WTC11 (cell line): ENCODE measurements around the gene ZFAND5. TPM values are rescaled to one million over a fixed set of nuclear protein-coding genes. Genes with fewer than 3 reads are reported as not detected.

Experiments used
- ATAC-seq: fragments of 200-7000 bp; cut with Tn5 transposase; 2 replicates; pipeline ENCODE4 v1.10.0; 2021; ENCODE audit warnings: mild to moderate bottlenecking, moderate library complexity
- CTCF ChIA-PET: fragments of 300-600 bp; sonication (Branson Sonifier 250); formaldehyde crosslinking; loops from one replicate; lab custom pipeline; 2021; ENCODE audit warnings: antibody characterized with exemption; lab: Charles Lee
- POLR2A ChIA-PET: fragments of 350-600 bp; sonication (Branson Sonifier 250); formaldehyde crosslinking; loops from one replicate; lab custom pipeline; 2021; ENCODE audit warnings: antibody characterized with exemption; lab: Charles Lee
- DNase-seq: peaks from one replicate; pipeline ENCODE4 v3.0.0; 2021; ENCODE audit warnings: low spot score
- H3K27ac Mint-ChIP-seq: 2 replicates; pipeline ENCODE4 v1.8.0; 2021; ENCODE audit warnings: mixed read lengths
- H3K27me3 Mint-ChIP-seq: 2 replicates; pipeline ENCODE4 v1.8.0; 2021; ENCODE audit warnings: low read depth, mild to moderate bottlenecking, moderate library complexity, mixed read lengths
- H3K36me3 Mint-ChIP-seq: 2 replicates; pipeline ENCODE4 v1.8.0; 2021; ENCODE audit warnings: mixed read lengths
- H3K4me1 Mint-ChIP-seq: 2 replicates; pipeline ENCODE4 v1.8.0; 2022; ENCODE audit warnings: mixed read lengths
- H3K4me3 Mint-ChIP-seq: 2 replicates; pipeline ENCODE4 v1.8.0; 2021; ENCODE audit warnings: mild to moderate bottlenecking, moderate library complexity, mixed read lengths
- H3K9me3 Mint-ChIP-seq: 2 replicates; pipeline ENCODE4 v1.8.0; 2021; ENCODE audit warnings: mixed read lengths
- HMGA2 ChIP-seq: fragments of 250-450 bp; sonication (Bioruptor Pico); IDR thresholded peaks from 2 replicates; pipeline ENCODE4 v1.4.0; 2021; ENCODE audit warnings: mild to moderate bottlenecking, moderate library complexity
- NFATC4 ChIP-seq: fragments of 250-450 bp; sonication (Bioruptor Pico); IDR thresholded peaks from 2 replicates; pipeline ENCODE4 v1.9.0; 2021; ENCODE audit warnings: mild to moderate bottlenecking
- total RNA-seq: library from RNA; stranded (reverse); gene quantifications from 3 replicates; pipeline ENCODE4 v1.2.3, GENCODE V29; 2021
- TF ChIP-seq, protein P1 (sequence below): fragments of 250-450 bp; sonication (Bioruptor Pico); IDR thresholded peaks from 2 replicates; pipeline ENCODE4 v1.9.0; 2021; ENCODE audit warnings: mild to moderate bottlenecking, borderline replicate concordance
- TF ChIP-seq, protein P2 (sequence below): fragments of 250-450 bp; sonication (Bioruptor Pico); IDR thresholded peaks from 2 replicates; pipeline ENCODE4 v2.1.2; 2022; ENCODE audit warnings: mild to moderate bottlenecking, moderate library complexity
- TF ChIP-seq, protein P3 (sequence below): sonication (generic); formaldehyde crosslinking; IDR thresholded peaks from 2 replicates; pipeline ENCODE4 v1.8.1; 2023; ENCODE audit warnings: mild to moderate bottlenecking, missing genetic modification reagents, borderline replicate concordance
- TF ChIP-seq, protein P4 (sequence below): sonication (generic); formaldehyde crosslinking; IDR thresholded peaks from 2 replicates; pipeline ENCODE4 v1.8.1; 2022; ENCODE audit warnings: missing genetic modification reagents, borderline replicate concordance
- TF ChIP-seq, protein P5 (sequence below): fragments of 250-450 bp; sonication (Bioruptor Pico); IDR thresholded peaks from 2 replicates; pipeline ENCODE4 v1.9.0; 2021; ENCODE audit warnings: mild to moderate bottlenecking
- TF ChIP-seq, protein P6 (sequence below): fragments of 250-450 bp; sonication (Bioruptor Pico); IDR thresholded peaks from 2 replicates; pipeline ENCODE4 v1.9.0; 2021; ENCODE audit warnings: moderate library complexity, mild to moderate bottlenecking, inconsistent platforms, borderline replicate concordance

The ZFAND5 gene
- total RNA-seq, 1 experiment from 2014 or later = 137 TPM

DNA sequence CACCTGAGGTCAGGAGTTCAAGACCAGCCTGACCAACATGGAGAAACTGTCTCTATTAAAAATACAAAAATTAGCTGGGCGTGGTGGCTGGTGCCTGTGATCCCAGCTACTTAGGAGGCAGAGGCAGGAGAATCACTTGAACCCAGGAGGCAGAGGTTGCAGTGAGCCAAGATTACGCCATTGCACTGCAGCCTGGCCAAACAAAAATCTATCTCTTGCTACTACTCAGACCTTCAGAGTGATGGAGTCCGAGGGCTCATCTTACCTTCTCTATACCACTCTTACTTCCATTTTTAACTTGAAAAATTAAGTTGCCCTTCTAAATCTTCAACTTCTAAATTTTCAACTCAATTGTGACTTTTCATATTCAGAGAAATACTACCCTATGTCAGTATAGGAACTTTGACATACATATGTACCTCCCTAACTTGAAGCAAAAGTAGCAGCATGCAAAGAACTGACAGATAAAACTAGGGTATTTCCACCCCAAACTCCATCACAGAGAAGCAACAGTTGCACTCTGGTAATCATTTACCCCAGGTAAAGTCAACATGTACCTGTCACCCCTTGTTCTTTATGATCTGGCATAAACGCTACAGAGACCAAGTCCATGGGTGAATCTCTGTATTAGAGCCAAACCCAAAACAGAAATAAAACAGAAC, 11.4 kb downstream of the ZFAND5 start (continued):
- TF ChIP-seq, protein P1, sequence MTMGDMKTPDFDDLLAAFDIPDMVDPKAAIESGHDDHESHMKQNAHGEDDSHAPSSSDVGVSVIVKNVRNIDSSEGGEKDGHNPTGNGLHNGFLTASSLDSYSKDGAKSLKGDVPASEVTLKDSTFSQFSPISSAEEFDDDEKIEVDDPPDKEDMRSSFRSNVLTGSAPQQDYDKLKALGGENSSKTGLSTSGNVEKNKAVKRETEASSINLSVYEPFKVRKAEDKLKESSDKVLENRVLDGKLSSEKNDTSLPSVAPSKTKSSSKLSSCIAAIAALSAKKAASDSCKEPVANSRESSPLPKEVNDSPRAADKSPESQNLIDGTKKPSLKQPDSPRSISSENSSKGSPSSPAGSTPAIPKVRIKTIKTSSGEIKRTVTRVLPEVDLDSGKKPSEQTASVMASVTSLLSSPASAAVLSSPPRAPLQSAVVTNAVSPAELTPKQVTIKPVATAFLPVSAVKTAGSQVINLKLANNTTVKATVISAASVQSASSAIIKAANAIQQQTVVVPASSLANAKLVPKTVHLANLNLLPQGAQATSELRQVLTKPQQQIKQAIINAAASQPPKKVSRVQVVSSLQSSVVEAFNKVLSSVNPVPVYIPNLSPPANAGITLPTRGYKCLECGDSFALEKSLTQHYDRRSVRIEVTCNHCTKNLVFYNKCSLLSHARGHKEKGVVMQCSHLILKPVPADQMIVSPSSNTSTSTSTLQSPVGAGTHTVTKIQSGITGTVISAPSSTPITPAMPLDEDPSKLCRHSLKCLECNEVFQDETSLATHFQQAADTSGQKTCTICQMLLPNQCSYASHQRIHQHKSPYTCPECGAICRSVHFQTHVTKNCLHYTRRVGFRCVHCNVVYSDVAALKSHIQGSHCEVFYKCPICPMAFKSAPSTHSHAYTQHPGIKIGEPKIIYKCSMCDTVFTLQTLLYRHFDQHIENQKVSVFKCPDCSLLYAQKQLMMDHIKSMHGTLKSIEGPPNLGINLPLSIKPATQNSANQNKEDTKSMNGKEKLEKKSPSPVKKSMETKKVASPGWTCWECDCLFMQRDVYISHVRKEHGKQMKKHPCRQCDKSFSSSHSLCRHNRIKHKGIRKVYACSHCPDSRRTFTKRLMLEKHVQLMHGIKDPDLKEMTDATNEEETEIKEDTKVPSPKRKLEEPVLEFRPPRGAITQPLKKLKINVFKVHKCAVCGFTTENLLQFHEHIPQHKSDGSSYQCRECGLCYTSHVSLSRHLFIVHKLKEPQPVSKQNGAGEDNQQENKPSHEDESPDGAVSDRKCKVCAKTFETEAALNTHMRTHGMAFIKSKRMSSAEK (CRISPR knock-in tag) = 0 out of 2 replicates have a peak, but pooled peaks have one; percentile 12
- TF ChIP-seq, protein P2, sequence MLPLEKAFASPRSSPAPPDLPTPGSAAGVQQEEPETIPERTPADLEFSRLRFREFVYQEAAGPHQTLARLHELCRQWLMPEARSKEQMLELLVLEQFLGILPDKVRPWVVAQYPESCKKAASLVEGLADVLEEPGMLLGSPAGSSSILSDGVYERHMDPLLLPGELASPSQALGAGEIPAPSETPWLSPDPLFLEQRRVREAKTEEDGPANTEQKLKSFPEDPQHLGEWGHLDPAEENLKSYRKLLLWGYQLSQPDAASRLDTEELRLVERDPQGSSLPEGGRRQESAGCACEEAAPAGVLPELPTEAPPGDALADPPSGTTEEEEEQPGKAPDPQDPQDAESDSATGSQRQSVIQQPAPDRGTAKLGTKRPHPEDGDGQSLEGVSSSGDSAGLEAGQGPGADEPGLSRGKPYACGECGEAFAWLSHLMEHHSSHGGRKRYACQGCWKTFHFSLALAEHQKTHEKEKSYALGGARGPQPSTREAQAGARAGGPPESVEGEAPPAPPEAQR (CRISPR knock-in tag) = no peak

DNA sequence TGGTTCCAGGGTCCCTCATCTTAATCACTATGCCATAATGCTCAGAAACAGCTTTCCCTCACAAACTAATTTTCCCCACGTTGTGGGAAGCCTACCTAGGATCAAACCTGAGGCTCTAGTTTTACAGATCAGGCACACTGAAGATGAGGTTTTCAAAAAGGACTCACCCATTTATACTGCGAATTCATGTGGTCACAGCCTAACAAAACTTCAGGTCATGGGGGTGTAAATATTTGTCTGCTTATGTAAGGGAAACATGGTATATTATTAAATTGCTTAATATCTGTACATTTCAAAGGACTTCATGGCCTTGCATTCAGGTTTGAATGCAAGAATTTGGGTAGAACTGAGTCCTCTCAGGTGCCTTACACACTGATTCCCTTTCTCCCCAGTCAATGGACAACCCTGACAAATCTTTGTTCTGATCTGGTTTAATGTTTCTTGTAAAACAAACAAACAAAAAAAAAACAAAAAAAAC, 12.1 kb downstream of the ZFAND5 start:
- TF ChIP-seq, protein P3, sequence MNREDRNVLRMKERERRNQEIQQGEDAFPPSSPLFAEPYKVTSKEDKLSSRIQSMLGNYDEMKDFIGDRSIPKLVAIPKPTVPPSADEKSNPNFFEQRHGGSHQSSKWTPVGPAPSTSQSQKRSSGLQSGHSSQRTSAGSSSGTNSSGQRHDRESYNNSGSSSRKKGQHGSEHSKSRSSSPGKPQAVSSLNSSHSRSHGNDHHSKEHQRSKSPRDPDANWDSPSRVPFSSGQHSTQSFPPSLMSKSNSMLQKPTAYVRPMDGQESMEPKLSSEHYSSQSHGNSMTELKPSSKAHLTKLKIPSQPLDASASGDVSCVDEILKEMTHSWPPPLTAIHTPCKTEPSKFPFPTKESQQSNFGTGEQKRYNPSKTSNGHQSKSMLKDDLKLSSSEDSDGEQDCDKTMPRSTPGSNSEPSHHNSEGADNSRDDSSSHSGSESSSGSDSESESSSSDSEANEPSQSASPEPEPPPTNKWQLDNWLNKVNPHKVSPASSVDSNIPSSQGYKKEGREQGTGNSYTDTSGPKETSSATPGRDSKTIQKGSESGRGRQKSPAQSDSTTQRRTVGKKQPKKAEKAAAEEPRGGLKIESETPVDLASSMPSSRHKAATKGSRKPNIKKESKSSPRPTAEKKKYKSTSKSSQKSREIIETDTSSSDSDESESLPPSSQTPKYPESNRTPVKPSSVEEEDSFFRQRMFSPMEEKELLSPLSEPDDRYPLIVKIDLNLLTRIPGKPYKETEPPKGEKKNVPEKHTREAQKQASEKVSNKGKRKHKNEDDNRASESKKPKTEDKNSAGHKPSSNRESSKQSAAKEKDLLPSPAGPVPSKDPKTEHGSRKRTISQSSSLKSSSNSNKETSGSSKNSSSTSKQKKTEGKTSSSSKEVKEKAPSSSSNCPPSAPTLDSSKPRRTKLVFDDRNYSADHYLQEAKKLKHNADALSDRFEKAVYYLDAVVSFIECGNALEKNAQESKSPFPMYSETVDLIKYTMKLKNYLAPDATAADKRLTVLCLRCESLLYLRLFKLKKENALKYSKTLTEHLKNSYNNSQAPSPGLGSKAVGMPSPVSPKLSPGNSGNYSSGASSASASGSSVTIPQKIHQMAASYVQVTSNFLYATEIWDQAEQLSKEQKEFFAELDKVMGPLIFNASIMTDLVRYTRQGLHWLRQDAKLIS (CRISPR knock-in tag) = no peak
- TF ChIP-seq HMGA2 (CRISPR knock-in tag) (no peak), NFATC4 (CRISPR knock-in tag) (peak; percentile 14; the same call in 1 of the 2 replicates)
- TF ChIP-seq, protein P4, sequence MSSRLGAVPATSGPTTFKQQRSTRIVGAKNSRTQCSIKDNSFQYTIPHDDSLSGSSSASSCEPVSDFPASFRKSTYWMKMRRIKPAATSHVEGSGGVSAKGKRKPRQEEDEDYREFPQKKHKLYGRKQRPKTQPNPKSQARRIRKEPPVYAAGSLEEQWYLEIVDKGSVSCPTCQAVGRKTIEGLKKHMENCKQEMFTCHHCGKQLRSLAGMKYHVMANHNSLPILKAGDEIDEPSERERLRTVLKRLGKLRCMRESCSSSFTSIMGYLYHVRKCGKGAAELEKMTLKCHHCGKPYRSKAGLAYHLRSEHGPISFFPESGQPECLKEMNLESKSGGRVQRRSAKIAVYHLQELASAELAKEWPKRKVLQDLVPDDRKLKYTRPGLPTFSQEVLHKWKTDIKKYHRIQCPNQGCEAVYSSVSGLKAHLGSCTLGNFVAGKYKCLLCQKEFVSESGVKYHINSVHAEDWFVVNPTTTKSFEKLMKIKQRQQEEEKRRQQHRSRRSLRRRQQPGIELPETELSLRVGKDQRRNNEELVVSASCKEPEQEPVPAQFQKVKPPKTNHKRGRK = no peak
- no peak for DNase-seq
- no peaks in the 10 kb centered on the region; the same call in 1 of the 2 replicates for H3K4me1 Mint-ChIP-seq
- H3K36me3 Mint-ChIP-seq = peaks cover 44% of the 10 kb centered on the region
- H3K27ac Mint-ChIP-seq = 0 out of 2 replicates have a peak overlapping the region, but pooled peaks have one; percentile 45
- peak; percentile 10; the same call in 1 of the 2 replicates for ATAC-seq
- H3K9me3 Mint-ChIP-seq = no peaks in the 10 kb centered on the region
- ChIA-PET CTCF (interaction anchor here (0.6 kb wide), 1 partner anchor 319 kb away, joined by 3 read pairs; no protein-coding TSS in a partner anchor), POLR2A (interaction anchor here (1.3 to 1.5 kb wide), 2 partner anchors 8 to 12 kb away, joined by 3 to 5 read pairs; partner anchors contain the start of gene ZFAND5)
- H3K4me3 Mint-ChIP-seq = no peak overlapping the region
- no peaks in the 10 kb centered on the region for H3K27me3 Mint-ChIP-seq

DNA sequence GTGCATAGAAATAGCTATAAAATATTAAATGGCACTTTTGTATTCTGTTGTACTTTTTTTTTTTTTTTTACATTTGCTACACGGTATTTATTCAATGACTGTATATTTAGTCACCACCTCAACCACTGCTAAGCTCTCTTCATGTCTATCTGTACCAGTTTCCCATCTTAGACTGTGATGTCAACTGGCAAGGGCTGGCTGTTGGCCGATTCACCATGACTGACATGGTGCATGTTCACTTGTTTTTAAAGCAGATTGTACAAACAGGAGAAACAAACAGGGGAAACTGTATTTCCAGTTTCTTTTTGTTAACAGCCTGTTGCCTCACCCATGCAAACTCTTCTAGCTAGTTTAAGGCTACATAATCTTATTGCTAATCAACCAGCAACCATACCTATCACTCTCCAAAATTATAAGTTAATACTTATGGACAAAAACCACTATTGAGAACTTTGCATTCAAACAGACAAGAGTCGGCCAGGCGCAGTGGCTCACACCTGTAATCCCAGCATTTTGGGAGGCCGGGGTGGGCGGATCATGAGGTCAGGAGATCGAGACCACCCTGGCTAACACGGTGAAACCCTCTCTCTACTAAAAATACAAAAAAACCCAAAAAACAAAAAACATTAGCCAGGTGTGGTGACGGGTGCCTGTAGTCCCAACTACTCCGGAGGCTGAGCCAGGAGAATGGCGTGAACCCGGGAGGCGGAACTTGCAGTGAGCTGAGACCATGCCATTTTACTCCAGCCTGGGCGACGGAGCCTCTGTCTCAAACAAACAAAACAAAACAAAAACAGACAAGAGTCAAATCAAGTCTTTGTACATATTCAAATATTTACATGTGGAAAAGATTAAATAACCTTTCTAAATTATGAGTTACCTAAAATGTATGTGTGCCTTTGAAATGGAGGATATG, 13.2 kb downstream of the ZFAND5 start:
- no peak overlapping the region for H3K4me3 Mint-ChIP-seq
- no peaks in the 10 kb centered on the region for H3K9me3 Mint-ChIP-seq
- no peaks in the 10 kb centered on the region for H3K4me1 Mint-ChIP-seq
- ChIA-PET CTCF (no interaction called here), POLR2A (interaction anchor here (0.9 to 1.5 kb wide), 3 partner anchors 9 to 36 kb away, joined by 3 to 5 read pairs (median 4); partner anchors contain the start of gene ZFAND5)
- no peak for DNase-seq
- TF ChIP-seq, protein P5, sequence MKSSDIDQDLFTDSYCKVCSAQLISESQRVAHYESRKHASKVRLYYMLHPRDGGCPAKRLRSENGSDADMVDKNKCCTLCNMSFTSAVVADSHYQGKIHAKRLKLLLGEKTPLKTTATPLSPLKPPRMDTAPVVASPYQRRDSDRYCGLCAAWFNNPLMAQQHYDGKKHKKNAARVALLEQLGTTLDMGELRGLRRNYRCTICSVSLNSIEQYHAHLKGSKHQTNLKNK (CRISPR knock-in tag) = 0 out of 2 replicates have a peak, but pooled peaks have one; percentile 30
- TF ChIP-seq, protein P3 (CRISPR knock-in tag) = no peak
- TF ChIP-seq, protein P6, sequence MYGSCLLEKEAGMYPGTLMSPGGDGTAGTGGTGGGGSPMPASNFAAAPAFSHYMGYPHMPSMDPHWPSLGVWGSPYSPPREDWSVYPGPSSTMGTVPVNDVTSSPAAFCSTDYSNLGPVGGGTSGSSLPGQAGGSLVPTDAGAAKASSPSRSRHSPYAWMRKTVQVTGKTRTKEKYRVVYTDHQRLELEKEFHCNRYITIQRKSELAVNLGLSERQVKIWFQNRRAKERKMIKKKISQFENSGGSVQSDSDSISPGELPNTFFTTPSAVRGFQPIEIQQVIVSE (CRISPR knock-in tag) = 0 out of 2 replicates have a peak, but pooled peaks have one; percentile 24
- peaks cover 32% of the 10 kb centered on the region for H3K36me3 Mint-ChIP-seq
- H3K27ac Mint-ChIP-seq = 0 out of 2 replicates have a peak overlapping the region, but pooled peaks have one; percentile 57
- no peaks in the 10 kb centered on the region for H3K27me3 Mint-ChIP-seq
- peak; percentile 23 for ATAC-seq
